ENCODE measurements around the gene PDE3B. TPM values are rescaled to one million over a fixed set of nuclear protein-coding genes. Genes with fewer than 3 reads are reported as not detected.

Gene PDE3B
- total and polyA plus RNA-seq, 9 of the 15 experiments (the other 6 are each of a cell fraction or from before 2014, with no cell fraction given) = 2.3 to 22.5 (median 12.2) TPM

- POLR2A ChIA-PET = no interaction called here
- no peaks in the 10 kb centered on the region; the same call in 2 of the 3 replicates for H3K36me3 ChIP-seq (ENCODE audit: control insufficient read depth, insufficient read depth, low read length)
- no peaks in the 10 kb centered on the region for H3K27me3 ChIP-seq (ENCODE audit: control insufficient read depth in 2 of 2, insufficient read depth in 2 of 2, low read length in 2 of 2)
- H3K79me2 ChIP-seq (ENCODE audit: control insufficient read depth, insufficient read depth, low read length) = peaks cover 36% of the 10 kb centered on the region; the same call in 2 of the 3 replicates
- no peak overlapping the region for H3K27ac ChIP-seq (ENCODE audit: extremely low read depth, low read depth, low read length)
- no TSS peak for BruUV-seq (replicated peaks)
- H3K4me1 ChIP-seq (replicated peaks in 1 of 2; ENCODE audit: control insufficient read depth in 2 of 2, insufficient read depth in 2 of 2, low read length in 2 of 2) = no peaks in the 10 kb centered on the region
- no peak for FAIRE-seq
- no peak for ATAC-seq
- no peak overlapping the region for H3K4me3 ChIP-seq
- H3K4me2 ChIP-seq (ENCODE audit: insufficient read depth, low read length) = no peak overlapping the region
- in situ Hi-C loops (cut with MboI) (no loop called here), intact Hi-C loops (cut with micrococcal nuclease) (no loop called here)
- WGBS (ENCODE audit: insufficient coverage, low coverage, missing lambda C conversion rate) = 94% methylated on average over 1 of the region's 1 CpG
- H3K9me1 ChIP-seq (ENCODE audit: control insufficient read depth, insufficient read depth, low read length) = no peaks in the 10 kb centered on the region
- no peak overlapping the region for H3K9ac ChIP-seq (ENCODE audit: insufficient read depth in 1 of 2, low read depth in 2 of 2, low read length in 2 of 2)
- no peak for DNase-seq (ENCODE audit: extremely low read depth in 1 of 4, low spot score in 3 of 4)
- TF ChIP-seq YY1 (IDR thresholded peaks at IDR 0.05; ENCODE audit: borderline replicate concordance in 1 of 3, control insufficient read depth in 1 of 3, extremely low read depth in 1 of 3, insufficient read depth in 3 of 3, insufficient read length in 1 of 3, insufficient replicate concordance in 2 of 3, low read depth in 1 of 3, low read length in 2 of 3) (no peak), MTF1 (CRISPR knock-in tag; IDR thresholded peaks at IDR 0.05; ENCODE audit: borderline replicate concordance) (no peak), PHF21A (IDR thresholded peaks at IDR 0.05; ENCODE audit: borderline replicate concordance, low read depth) (no peak), PPARD (CRISPR knock-in tag; IDR thresholded peaks at IDR 0.05) (no peak), NFIX (CRISPR knock-in tag; IDR thresholded peaks at IDR 0.05; ENCODE audit: low read depth) (no peak), HDAC3 (IDR thresholded peaks at IDR 0.05; ENCODE audit: borderline replicate concordance, partially characterized antibody) (no peak), POLR2AphosphoS2 (IDR thresholded peaks at IDR 0.05; ENCODE audit: low read length) (no peak), SIX5 (IDR thresholded peaks at IDR 0.05; ENCODE audit: borderline replicate concordance in 1 of 2, insufficient read depth in 1 of 2, low read depth in 1 of 2, low read length in 2 of 2) (no peak), ZKSCAN8 (CRISPR knock-in tag; IDR thresholded peaks at IDR 0.05) (no peak), ZNF347 (CRISPR knock-in tag; IDR thresholded peaks at IDR 0.05; ENCODE audit: low read depth) (no peak), GATAD2A (IDR thresholded peaks at IDR 0.05) (no peak), NFRKB (IDR thresholded peaks at IDR 0.05; ENCODE audit: low read depth) (no peak)
- CTCF ChIA-PET (ENCODE audit: low intra/inter-chr PET ratio) = no interaction called here
- peaks cover 9% of the 10 kb centered on the region for H3K9me3 ChIP-seq (replicated peaks; ENCODE audit: control insufficient read depth, insufficient read depth, low read depth, low read length)
- no peaks in the 10 kb centered on the region for H4K20me1 ChIP-seq (replicated peaks; ENCODE audit: control insufficient read depth, insufficient read depth, low read length)
- H2AFZ ChIP-seq (ENCODE audit: low read depth, low read length) = no peak overlapping the region
These were observed 59.2 kb downstream of the PDE3B start for GRCh38 chr11:14702760-14703159.

Data from K562 (cell line).